Right kidney (tissue), 1 donor: Measurements from ENCODE around the gene FNIP1.
"Not testable (repeated sequence)": the region's sequence is repeated elsewhere in the genome, so short reads cannot be mapped to it uniquely, and the experiment has no call there.

Experiments used
- DNase-seq: peaks from one replicate; pipeline ENCODE4 v3.0.0-alpha.2; 2016

The FNIP1 gene

DNA sequence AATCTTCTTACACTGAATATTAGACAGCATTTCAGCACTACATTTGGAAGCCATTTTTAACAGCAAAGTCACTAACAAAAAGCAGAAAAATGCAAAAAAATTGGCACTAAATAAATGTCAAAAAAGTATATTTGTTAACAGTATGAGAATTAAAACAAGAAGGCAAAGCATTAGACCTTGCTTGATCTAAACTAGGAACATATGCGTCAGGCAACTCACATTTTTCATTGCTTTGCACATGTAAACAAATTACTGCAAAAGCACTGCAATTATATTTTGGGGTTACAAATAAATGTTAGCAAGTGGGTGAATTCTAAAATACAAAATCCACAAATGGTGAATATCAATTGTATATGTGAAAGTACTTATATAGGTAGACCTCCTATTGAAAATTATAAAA is 112.8 kb downstream of the FNIP1 start:
- DNase-seq: no peak

GRCh38 chr5:131682826-131683225 is 114.0 kb downstream of the FNIP1 start:
- no peak for DNase-seq

DNA sequence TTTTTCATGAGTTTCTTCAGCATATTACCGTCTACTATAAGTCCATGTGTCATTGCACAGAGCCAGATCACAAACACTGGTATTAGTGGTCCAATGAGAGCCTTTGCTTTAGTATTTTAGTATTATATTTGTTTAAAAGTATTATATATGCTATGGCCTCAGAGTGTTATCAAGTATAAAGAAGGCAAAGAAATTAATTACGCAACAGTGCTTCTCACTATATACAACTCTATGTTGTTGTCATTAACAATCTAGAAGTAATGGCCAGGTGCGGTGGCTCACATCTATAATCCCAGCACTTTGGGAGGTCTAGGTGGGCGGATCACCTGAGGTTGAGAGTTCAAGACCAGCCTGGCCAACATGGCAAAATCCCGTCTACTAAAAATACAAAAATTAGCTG is 114.6 kb downstream of the FNIP1 start:
- no peak for DNase-seq

DNA sequence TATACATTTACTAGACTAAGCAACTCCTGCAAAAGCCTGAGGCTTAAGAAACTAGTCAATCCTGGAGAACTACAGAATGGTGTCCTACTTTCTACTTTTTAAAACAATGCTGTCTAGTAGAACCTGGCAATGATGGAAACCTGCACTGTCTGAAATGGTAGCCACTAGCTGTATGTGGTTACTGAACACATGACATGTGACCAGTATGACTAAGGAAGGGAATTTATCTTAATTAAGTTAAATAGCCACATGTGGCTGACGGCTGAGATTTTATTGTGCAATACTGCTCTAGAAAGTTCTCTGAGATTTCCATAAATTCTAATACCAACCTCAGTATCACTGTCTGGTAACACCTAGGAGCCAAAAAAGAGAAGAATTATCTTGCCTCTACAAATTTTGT is 116.9 kb downstream of the FNIP1 start:
- DNase-seq: no peak

- not testable (repeated sequence) for DNase-seq
Measured at GRCh38 chr5:131678273-131678672, 118.5 kb downstream of the FNIP1 start.

DNA sequence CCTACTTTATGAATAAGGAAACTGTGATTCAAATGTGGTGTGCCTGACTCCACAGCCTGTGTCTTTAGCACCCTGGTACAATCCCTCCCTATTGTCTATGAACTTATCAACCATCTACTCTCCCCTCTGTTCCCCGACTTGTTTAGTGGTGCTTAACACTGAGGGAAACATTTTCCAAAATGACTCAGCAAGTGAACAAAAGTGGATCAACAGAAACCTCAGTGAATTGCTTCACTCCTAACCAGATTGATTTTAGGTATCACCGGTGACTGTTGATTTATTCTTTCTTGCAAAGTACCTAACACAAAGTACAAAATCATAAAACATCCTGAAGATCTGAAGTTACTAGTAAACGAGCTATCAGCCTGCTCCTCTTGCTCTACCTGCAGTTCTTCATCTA is 119.7 kb downstream of the FNIP1 start:
- DNase-seq: no peak

DNA sequence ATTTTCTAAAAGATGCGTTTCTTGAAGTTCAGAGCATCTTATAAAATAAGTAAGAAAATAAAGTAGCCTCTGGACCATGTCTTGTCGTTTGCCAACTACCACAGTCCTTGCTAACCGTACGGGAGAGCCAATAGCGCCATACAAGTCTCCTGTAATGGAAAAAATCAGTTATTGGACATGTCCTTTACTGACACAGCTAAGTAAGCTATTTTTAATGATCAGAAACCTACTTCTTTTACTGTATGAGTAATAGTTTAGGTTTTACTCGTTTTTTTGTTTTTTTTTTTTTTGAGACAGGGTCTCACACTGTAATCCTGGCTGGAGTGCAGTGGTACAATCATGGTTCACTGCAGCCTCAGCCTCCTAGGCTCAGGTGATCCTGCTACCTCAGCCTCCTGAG is 124.0 kb downstream of the FNIP1 start:
- no peak for DNase-seq

DNA sequence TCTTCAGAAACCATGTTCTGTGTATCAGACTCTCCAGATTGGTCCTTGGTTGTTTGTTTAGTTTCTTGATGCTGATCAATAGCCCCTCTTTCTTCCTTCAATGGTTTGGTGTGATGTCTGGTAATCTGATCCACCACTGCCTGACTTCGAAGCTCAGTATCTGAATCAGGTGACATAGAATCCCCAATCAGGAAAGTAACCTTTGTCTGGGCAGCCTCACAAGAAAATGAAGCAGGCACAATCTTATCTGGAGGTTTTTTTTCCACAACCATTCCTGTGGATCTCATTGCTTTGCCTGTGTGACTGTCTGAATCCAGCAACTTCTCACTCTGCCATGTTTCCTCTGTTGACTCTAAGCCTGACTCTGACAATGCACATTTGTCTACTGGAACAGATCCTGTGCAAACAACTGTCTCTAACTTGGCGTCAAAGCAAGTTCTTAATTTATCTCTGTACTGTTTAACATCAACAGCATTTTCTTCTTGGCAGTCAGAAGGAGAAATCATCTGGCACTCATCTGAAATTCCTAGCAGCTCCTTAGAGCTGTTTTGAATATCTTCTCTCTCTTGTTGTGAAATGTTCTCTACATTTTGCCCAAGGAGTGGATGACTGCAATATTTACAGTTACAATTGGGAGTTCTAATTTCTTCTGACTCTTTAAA is 124.7 kb downstream of the FNIP1 start:
- no peak for DNase-seq

DNA sequence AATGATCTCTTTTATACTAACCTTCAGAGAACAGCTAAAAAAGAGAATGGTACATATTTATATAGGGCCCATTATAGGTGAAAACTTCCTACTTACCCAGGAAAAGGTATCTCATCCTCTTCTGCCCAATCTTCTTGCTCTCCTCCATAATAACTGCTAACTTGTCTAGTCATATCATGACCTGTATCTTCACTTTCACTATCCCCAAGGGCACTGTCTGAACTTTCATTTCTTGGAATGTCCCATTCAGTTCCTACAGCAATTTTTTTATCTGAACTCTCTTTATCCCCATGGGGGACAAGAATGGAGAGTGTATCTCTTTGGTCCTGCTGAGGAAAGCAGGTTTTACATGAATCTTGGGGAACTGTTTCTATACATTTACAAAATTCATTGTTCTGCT is 125.4 kb downstream of the FNIP1 start:
- DNase-seq: no peak

GRCh38 chr5:131664929-131665328 is 131.9 kb downstream of the FNIP1 start:
- DNase-seq: no peak

DNA sequence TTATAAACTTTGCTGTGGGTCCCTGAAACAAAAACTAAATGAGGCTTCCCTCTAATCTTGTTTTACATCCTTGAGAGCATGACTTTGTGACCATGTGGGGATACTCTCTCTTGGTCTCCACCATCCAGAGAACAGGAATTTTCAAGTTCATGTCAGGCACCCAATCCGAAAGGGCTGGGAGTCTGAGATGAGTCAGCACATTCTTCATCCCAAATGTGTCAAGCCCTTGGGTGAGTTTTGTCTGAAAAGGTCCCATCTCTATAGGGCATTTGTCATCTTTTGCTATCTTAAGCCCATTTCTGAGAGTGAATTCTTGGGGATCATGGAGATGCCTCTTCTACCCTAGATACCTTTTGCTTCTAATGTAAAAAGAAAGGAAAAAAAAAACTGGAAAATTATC is 134.9 kb downstream of the FNIP1 start:
- DNase-seq: no peak

DNA sequence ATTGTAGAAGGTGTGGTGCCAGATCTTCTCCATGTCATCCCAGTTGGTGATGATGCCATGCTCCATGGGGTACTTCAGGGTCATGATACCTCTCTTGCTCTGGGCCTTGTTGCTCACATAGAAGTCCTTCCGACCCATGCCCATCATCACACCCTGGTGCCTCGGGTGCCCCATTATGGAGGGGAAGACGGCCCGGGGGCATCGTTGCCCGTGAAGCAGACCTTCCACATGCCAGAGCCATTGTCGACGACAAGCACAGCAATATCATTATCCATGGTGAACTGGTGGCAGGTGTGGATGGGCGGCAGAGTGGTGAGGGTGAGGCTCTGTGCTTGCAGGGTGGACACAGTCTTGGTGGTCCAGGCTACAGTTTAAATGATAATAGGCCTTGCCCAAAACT is 137.0 kb downstream of the FNIP1 start:
- DNase-seq: no peak

GRCh38 chr5:131659290-131659689 is 137.5 kb downstream of the FNIP1 start:
- no peak for DNase-seq

- DNase-seq: no peak
Measured at GRCh38 chr5:131654776-131655175, 142.0 kb downstream of the FNIP1 start.

- DNase-seq: no peak
Measured at GRCh38 chr5:131654309-131654708, 142.5 kb downstream of the FNIP1 start.

DNA sequence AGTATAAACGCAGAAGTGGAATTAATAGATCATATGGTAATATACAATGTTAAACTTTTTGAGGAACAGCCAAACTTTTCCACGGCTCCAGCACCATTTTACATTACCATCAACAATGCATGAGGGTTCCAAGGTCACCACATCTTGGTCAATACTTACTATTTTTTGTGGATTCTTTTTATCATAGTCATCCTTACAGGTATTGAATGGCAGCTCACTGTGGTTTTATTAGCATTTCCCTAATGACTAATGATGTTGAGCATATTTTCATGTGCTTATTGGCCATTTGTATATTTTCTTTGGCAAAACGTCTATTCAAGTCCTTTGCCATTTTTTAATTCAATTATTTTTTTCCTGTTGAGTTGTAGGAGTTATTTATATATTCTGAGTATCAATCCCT is 147.7 kb downstream of the FNIP1 start:
- no peak for DNase-seq

GRCh38 chr5:131647048-131647769 is 149.6 kb downstream of the FNIP1 start:
- DNase-seq: no peak

- no peak for DNase-seq
Measured at GRCh38 chr5:131644822-131645221, 152.0 kb downstream of the FNIP1 start.

- DNase-seq: no peak
Measured at GRCh38 chr5:131644370-131644769, 152.4 kb downstream of the FNIP1 start.

DNA sequence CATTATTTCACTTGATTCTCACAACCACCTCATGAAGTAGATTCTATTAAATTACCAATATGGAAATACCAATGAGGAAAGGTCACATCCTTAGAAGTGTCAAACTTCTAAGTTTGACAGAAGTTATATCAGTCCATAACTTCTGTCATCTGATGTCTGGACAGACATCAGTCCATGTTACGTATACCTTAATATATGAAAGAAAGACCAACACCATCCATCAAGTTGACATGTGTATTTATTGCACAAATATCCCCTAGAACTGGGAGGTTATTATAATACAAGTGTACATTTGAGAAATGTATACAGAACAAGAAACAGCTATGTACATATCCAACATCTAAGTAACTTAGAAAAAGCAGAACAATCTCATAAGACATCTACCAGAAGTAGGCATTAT is 155.3 kb downstream of the FNIP1 start:
- no peak for DNase-seq

GRCh38 chr5:131640043-131640856 is 156.6 kb downstream of the FNIP1 start:
- no peak for DNase-seq

GRCh38 chr5:131639148-131639547 is 157.7 kb downstream of the FNIP1 start:
- DNase-seq: no peak

- no peak for DNase-seq
Measured at GRCh38 chr5:131637694-131638093, 159.1 kb downstream of the FNIP1 start.
